HPDE6-E6E7 (cell line): Measurements from ENCODE around the gene RPL14.
"Not testable (repeated sequence)": the region's sequence is repeated elsewhere in the genome, so short reads cannot be mapped to it uniquely, and the experiment has no call there.

ENCODE experiments used
- DNase-seq: peaks from one replicate; pipeline ENCODE4 v3.0.0; 2011; ENCODE audit warnings: missing footprints; ENCODE audit errors: extremely low spot score

RPL14 gene

GRCh38 chr3:40462838-40463237, 5.7 kb downstream of the RPL14 start:
- DNase-seq: not testable (repeated sequence)

- no peak for DNase-seq
These were observed 6.4 kb downstream of the RPL14 start for GRCh38 chr3:40463579-40463978.

- no peak for DNase-seq
These were observed 7.4 kb downstream of the RPL14 start for GRCh38 chr3:40464339-40465110.

DNA sequence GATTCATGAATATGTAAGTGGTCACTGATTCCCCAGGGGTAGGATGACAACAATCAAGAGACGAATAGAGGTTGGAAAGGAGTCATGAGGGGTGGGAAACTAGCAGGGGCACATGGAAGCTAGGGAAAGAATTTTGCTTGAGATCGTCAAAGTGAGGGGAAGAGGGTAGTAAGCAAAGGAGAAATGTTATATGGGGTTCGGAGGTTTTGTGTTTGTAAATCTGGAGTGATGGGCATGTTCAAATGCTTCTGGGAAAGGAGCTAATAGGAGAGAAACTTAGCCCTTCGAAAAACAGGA, 7.9 kb downstream of the RPL14 start:
- no peak for DNase-seq

DNA sequence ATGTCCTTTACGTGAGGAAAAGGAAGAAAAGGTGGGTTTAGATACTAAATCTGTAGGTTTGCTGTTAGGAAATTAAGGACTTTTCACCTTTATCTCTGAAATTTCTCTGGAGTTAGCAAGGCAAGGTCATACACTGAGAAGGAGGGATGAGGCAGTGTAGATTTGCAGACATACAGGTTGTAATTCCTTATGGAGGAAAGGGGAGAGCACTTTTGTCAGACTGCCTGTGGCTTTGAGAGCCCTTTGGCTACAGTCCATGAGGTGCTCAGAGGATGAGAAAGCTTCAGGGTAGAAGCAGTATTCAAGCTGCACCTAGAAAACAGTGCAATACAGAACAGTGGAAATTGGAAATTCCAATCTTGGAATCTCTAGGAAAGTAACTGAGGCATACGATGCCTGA, 8.3 kb downstream of the RPL14 start:
- DNase-seq: no peak

DNA sequence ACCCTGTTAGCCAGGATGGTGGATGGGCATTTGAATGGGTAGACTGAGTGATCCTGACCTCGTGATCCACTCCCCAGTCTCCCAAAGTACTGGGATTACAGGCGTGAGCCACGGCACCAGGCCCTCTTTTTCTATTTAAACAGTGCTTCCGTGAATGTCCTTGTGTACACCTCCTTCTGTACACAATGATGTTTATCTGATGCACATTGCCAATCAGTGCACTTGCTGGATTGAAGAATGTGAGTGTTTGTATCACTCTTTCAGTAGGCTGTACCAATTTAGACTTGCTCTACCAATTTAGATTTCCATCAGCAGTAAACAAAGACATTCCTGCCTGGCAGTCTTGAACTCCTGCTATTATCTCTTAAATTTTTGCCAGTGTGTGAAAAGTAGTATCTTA, 10.9 kb downstream of the RPL14 start:
- no peak for DNase-seq

DNA sequence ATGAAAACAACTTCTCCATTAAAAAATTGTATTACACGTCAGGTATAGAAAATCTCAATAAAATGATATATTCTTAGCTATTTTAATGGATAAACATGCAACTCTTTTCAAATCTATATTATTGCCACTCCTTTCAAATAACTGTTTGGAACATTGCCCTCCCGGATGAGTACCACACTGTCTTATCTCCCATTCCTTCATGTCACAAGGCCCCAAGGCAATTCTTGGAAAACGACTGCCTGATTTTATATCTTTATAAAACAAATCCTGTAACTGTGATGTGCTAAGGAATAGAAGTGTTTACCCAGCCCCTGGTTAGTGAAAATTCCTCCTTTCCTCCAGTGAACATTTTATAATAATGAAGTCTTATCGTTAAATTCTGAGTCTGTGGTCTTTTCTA, 13.6 kb downstream of the RPL14 start:
- DNase-seq: no peak

DNA sequence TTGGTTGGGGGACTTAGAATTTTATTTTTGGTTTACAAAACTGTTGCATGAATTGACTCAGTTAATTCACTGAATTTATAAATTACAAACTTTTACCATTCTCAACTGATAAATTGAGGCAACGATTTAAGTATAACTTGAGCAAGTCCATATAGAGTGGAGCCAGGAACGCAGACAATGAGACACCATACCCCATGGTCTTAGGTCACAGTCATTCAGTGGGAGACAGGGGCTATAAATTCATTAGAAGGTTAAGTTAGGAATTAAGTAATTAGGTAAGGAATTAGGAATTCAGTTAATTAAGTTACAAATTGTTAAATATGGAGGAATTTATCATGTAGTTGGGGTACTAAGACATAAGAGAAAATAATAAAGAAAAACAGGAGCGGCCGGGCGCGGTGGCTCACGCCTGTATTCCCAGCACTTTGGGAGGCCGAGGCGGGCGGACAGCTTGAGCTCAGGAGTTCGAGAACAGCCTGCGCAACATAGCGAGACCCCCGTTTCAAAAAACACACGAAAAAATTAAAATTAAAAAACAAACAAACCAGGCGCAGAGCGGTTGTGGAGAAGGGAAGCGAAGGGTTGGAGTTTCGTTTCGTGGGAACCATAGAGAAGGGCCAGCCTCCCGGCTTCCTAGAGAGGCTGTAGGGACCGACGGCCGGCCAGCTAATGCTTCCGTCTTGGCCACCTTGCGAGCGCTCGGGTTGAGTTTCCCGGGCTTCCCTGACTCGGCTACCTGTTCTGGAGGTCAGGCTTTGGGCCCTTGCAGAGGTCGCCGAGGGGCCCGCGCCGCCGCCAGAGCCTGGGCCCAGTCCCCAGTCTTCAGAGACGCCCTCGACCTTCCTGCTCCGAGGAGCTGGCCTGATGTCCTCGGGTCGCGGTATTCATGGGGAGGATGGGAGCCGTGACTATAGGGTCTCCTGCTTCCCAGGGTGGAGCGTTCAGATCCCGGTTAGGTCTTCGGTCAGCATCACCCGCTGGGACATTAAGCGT, 19.6 kb downstream of the RPL14 start, which contains the start of gene ZNF619:
TSS of gene ZNF619 (plus strand) at position 645 of the 993 bp plus-strand sequence. CDS start 858 bp downstream, outside the sequence.
- peak; percentile 37 for DNase-seq

GRCh38 chr3:40477666-40478065, 20.5 kb downstream of the RPL14 start:
- DNase-seq: no peak

GRCh38 chr3:40487172-40487571, 30.0 kb downstream of the RPL14 start:
- DNase-seq: no peak

GRCh38 chr3:40490916-40491315, 33.8 kb downstream of the RPL14 start:
- DNase-seq: no peak

- DNase-seq: no peak
These were observed 37.6 kb downstream of the RPL14 start for GRCh38 chr3:40494698-40495097.

GRCh38 chr3:40497288-40497687, 40.1 kb downstream of the RPL14 start:
- no peak for DNase-seq

GRCh38 chr3:40499952-40500351, 42.8 kb downstream of the RPL14 start:
- DNase-seq: no peak

- DNase-seq: no peak
These were observed 44.9 kb downstream of the RPL14 start for GRCh38 chr3:40502034-40502433.

- DNase-seq: peak; percentile 28
These were observed 47.7 kb downstream of the RPL14 start for GRCh38 chr3:40504636-40505430.

DNA sequence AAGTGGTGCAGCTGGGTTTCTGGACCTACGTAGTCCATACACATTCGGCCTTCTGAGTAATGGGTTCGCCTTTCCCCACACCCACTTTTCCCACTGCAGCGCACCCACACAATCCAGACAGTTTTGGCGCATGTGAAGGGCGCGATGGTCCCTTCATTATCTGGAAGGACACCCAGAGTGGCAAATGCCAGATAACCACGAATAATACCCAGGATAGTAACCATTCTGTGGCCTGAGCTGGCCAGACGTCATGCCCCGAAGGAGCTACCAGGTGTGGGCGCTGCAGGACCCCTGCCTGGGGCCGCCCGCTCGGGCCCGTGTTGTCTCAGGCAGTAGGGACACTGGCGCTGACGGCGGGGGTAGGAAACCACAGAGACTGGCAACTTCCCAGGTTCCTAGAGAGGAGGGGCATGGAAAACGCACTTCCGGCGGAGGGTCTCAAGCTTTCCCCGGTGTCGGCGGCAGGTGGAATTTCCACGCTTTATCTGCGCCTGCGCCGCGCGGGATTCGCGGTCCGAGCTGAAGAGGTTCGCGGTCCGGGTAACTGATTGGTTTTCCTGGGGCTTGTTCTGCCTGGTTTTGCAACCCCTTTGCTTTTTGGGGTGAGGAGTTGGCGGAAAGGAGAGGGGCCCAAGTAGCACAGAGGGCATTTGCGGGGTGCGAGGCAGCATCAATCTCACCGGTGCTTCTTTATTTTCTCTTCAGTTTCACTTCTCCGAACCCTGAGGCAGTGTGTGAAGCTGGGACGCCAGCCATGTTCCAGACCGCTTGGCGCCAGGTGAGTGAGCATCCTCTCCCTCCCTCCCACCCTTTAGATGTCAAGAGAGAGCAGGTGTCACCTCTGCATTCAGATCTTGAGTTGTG, 48.7 kb downstream of the RPL14 start, which contains the start of gene ZNF620:
TSS of gene ZNF620 (plus strand) at position 441 of the 864 bp plus-strand sequence. CDS start at position 755, 314 bp downstream.
- no peak for DNase-seq

DNA sequence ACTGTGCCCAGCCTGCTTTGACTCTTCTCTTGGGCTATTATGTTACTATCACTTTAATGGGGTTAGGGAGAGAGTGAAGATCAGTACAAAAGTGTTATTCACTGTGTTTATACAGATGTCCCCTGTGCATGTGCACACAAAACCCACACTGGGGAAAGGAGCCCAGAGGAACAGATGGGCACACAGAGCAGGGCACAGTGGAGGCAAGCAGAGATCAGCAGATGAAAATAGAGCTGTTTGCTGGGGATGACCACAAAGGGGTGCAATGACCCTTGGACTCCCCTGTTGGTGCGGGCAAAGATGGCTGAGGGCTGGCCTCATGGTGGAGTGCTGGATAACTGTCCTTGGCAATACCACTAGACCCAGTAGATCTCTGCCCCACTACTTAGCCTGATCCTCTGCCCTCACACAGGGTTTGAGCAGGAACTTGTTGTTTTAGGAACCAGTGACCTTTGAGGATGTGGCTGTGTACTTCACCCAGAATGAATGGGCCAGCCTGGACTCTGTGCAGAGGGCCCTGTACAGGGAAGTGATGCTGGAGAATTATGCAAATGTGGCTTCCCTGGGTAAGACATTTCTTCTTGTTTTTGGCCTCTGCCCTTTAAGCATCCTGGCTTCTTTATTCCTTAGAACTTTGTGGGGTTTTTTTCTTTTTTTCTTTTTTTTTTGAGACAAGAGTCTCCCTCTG, 54.0 kb downstream of the RPL14 start:
- DNase-seq: no peak

- DNase-seq: no peak
These were observed 59.1 kb downstream of the RPL14 start for GRCh38 chr3:40516201-40516600.

DNA sequence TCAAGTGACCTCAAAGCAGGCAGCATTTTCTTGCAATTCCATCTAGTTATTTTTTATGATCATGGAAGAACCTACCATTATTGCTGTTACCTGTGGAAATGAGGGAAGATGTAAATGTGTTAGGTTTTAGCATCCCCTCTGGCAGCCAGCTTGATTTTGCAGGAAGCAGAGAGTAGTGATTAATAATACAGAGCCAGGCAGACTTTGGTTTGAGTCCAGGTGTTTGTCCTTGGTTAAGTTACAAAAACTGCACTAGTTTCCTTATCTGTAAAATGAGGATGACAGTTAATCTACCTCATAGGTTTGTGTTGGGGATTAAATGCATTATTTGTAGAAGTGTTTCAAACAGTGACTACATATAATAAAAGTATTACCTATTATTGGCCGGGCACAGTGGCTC, 60.9 kb downstream of the RPL14 start:
- no peak for DNase-seq
